RCC 7860 (cell line): ENCODE data around the gene HOXD10.

Experiments used
- DNase-seq: peaks from one replicate; pipeline ENCODE4 v3.0.0-alpha.2; 2015; ENCODE audit warnings: low spot score
- FAIRE-seq: peaks from 2 replicates; lab custom pipeline; 2012; peaks lifted over from hg19 to GRCh38; lab: Jason Lieb, UNC

Gene HOXD10

GRCh38 chr2:176115883-176116813 lies at the start of gene HOXD10:
HOXD10 (plus strand) TSS chr2:176116778; CDS start chr2:176116834, 56 bp downstream.
- FAIRE-seq (no peak), DNase-seq (no peak)

- DNase-seq (no peak), FAIRE-seq (no peak)
These were observed 48.8 kb upstream of the HOXD10 start for GRCh38 chr2:176067589-176068418.

- FAIRE-seq (no peak), DNase-seq (no peak)
These were observed 48.2 kb upstream of the HOXD10 start for GRCh38 chr2:176068419-176068832.

GRCh38 chr2:176071330-176072291 lies 45.0 kb upstream of the HOXD10 start:
- no peak for DNase-seq

GRCh38 chr2:176072292-176072669 lies 44.3 kb upstream of the HOXD10 start:
- DNase-seq (no peak), FAIRE-seq (no peak)

More at GRCh38 chr2:176071330-176072291, 45.0 kb upstream of the HOXD10 start:
- no peak for FAIRE-seq

- DNase-seq, result no peak
- FAIRE-seq, result no peak
These were observed 43.4 kb upstream of the HOXD10 start for GRCh38 chr2:176072951-176073904.

- no peak for DNase-seq
- FAIRE-seq, result no peak
These were observed 41.6 kb upstream of the HOXD10 start for GRCh38 chr2:176074919-176075425.

- no peak for FAIRE-seq
These were observed 41.1 kb upstream of the HOXD10 start for GRCh38 chr2:176075481-176075880.

GRCh38 chr2:176076063-176076462 lies 40.5 kb upstream of the HOXD10 start:
- FAIRE-seq (no peak), DNase-seq (no peak)

More at GRCh38 chr2:176075481-176075880, 41.1 kb upstream of the HOXD10 start:
- no peak for DNase-seq

- no peak for DNase-seq
- FAIRE-seq, result no peak
These were observed 39.8 kb upstream of the HOXD10 start for GRCh38 chr2:176076796-176077195.

- DNase-seq (no peak), FAIRE-seq (no peak)
These were observed 37.9 kb upstream of the HOXD10 start for GRCh38 chr2:176078541-176079284.

GRCh38 chr2:176079285-176079830 lies 37.2 kb upstream of the HOXD10 start:
- DNase-seq (no peak), FAIRE-seq (no peak)

GRCh38 chr2:176079831-176080539 lies 36.6 kb upstream of the HOXD10 start:
- peak; percentile 44 for DNase-seq
- no peak for FAIRE-seq

- FAIRE-seq (no peak), DNase-seq (no peak)
These were observed 35.8 kb upstream of the HOXD10 start for GRCh38 chr2:176080540-176081375.

- DNase-seq (no peak), FAIRE-seq (no peak)
These were observed 35.2 kb upstream of the HOXD10 start for GRCh38 chr2:176081376-176081836.

GRCh38 chr2:176081837-176082524 lies 34.6 kb upstream of the HOXD10 start:
- DNase-seq (no peak), FAIRE-seq (no peak)
